Suppressor macrophage (primary cell): Measurements from ENCODE around the gene TFPI.
"Not testable (repeated sequence)": the region's sequence is repeated elsewhere in the genome, so short reads cannot be mapped to it uniquely, and the experiment has no call there.

Source experiments
- DNase-seq, 4 experiments: peaks; one replicate each; pipeline ENCODE4 v3.0.0-alpha.2; 2020 to 2022

The TFPI gene

DNA sequence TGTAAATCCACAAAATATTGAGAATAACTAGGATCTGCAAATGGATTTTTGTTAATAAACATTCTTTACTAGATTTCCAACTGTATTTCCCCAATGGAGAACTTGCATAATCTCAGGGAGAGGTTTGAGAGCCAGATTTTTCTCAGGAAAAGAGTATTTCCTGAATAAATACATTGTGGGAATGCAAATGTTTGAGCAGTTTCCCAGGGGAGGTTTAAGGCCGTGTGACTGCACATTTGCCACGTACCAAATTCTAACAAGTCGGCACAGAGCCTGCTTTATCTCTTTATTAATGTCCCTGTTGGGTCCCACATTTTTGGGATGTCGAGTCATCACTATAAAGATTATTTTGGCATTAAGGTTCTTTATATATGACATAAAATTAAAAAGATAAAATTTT is 27.0 kb downstream of the TFPI start:
- no peak for DNase-seq

DNA sequence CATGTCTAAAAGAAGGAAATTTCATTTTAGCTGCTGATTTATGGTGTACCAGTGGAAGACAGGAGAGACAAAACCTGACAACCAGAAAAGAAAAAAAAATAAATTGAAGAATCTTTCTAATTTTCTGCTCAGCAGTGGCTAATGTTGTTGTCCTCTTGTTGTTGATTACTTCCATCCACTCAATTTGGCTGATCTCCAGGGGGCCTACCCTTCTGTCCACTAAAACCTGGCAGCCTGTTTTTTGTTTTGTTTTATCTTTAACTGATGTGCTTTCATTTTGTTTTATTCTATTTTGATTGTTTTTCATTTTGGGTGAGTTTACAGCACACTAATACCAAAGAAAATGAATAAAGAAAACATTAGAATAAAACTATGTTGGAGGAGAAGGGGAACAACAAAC is 27.4 kb downstream of the TFPI start:
- DNase-seq = no peak

DNA sequence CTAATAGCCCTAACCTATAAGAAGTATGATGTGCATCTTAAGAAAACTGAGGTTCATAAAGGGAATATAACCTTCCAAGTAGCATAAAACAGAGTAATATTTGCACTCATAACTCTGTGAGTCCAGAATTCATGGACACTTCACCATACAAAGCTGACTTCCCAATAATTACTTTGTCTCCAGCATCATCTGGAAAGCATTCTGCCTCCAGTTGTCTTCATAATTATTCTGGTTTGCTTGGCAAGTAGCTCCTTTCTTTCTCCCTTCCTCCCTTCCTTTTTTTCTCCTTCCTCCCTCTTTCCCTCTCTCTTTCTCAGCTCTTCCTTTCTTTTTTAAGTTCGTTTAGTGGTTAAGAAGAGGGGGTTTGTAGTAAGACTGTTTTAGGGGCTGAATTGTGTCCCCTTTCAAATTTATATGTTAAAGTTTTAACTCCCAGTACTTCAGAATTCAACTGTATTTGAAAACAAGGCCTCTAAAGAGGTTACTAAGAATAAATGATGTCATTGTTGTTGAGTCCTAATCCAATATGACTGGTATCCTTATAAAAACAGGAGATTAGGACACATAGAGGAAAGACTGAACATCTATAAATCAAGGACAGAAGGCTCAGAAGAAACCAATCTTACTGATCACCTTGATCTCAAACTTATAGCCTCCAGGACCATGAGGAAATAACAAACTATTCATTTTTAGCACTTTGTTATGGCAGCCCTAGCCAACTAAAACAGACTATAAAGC is 28.9 kb downstream of the TFPI start:
- DNase-seq = no peak

DNA sequence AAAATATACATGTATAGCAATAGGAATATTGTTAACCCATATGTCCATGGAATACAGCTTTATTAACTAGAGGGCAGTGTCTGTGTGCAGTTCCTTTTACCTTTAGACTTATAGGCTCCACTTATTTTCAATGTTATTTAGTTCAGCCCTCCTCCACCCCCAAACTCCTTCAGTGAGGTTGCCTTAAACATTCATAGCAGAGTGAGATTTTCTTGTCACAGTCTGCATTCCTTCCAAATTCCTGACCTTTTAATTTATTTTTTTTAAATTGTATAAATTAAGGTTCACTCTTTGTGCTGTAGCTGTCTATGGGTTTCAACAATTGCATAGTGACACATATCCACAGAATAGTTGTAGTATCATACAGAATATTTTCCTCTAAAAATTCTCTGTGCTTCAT is 30.9 kb downstream of the TFPI start:
- DNase-seq = no peak

DNA sequence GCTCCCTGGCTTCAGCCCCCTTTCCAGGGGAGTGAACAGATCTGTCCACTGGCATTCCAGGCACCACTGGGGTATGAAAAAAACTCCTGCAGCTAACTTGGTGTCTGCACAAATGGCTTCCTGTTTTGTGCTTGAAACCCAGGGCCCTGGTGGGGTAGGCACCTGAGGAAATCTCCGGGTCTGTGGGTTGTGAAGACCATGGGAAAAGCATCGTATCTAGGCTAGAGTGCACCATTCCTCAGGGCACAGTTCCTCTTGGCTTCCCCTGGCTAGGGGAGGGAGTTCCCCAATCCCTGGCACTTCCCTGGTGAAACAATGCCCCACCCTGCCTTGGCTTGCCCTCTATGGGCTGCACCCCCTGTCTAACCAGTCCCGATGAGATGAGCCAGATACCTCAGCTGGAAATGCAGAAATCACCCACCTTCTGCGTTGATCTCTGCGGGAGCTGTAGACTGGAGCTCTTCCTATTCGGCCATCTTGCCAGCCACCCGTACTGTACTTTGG is 34.1 kb downstream of the TFPI start:
- DNase-seq = no peak

DNA sequence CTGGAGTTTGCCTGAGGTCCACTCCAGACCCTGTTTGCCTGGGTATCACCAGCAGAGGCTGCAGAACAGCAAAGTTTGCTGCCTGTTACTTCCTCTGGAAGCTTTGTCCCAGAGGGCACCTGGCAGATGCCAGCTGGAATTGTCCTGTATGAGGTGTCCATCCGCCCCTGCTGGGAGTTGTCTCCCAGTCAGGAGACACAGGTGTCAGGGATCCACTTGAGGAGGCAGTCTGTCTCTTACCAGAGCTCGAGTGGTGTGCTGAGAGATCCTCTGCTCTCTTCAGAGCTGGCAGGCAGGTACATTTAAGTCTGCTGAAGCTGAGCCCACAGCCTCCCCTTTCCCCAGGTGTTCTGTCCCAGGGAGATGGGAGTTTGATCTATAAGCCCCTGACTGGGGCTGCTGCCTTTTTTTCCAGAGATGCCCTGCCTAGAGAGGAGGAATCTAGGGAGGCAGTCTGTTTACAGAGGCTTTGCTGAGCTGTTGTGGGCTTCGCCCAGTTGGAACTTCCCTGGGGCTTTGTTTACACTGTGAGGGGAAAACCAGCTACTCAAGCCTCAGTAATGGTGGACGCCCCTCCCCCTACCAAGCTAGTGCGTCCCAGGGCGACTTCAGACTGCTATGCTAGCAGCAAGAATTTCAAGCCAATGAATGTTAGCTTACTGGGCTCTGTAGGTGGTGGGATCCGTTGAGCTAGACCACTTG is 34.7 kb downstream of the TFPI start:
- no peak for DNase-seq

DNA sequence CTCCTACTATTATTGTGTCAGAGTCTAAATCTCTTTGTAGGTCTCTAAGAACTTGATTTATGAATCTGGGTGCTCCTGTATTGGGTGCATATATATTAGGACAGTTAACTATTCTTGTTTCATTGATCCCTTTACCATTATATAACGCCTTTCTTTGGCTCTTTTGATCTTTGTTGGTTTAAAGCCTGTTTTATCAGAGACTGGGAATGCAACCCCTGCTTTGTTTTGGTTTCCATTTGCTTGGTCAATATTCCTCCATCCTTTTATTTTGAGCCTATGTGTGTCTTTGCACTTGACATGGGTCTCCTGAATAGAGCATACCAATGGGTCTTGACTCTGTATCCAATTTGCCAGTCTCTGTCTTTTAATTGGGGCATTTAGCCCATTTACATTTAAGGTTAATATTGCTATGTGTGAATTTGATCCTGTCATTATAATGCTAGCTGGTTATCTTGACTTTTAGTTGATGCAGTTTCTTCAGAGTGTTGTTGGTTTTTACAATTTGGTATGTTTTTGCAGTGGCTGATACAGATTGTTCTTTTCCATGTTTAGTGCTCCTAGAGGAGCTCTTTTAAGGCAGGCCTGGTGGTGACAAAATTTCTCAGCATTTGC is 36.4 kb downstream of the TFPI start:
- not testable (repeated sequence) for DNase-seq

DNA sequence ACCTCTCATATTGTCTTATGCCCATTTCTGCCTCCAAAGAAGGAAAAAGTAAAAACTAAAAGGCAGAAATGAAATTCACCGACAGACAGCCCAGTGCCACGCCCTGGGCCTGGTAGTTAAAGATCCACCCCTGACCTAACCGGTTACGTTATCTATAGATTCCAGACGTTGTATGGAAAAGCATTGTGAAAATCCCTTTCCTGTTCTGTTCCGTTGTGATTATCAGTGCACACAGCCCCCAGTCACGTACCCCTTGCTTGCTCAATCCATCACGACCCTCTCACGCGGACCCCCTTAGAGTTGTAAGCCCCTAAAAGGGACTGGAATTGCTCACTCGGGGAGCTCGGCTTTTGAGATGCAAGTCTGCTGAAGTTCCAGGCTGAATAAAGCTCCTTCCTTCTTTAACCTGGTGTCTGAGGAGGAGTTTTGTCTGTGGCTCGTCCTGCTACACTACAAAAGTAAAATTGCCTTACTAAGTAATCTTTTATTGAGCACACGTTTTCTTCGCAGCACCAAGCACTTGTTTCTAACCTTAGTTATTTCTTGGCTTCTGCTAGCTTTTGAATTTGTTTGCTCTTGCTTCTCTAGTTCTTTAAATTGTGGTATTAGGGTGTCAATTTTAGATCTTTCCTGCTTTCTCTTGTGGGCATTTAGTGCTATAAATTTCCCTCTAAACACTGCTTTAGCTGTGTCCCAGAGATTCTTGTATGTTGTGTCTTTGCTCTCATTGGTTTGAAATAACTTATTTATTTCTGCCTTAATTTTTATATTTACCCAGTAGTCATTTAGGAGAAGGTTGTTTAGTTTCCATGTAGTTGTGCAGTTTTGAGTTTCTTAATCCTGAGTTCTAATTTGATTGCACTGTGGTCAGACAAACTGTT is 37.4 kb downstream of the TFPI start:
- DNase-seq = not testable (repeated sequence)

DNA sequence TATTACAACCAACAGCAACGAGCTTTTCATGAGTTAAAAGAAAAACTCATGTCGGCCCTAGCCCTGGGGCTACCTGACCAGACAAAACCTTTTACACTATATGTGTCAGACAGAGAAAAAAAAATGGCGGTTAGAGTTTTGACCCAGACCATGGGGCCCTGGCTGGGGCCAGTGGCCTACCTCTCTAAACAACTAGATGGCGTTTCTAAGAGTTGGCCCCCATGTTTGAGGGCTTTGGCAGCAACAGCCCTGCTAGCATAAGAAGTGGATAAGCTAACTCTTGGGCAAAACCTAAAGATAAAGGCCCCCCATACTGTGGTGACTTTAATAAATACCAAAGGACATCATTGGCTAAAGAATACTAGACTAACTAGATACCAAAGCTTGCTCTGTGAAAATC is 39.3 kb downstream of the TFPI start:
- no peak for DNase-seq

DNA sequence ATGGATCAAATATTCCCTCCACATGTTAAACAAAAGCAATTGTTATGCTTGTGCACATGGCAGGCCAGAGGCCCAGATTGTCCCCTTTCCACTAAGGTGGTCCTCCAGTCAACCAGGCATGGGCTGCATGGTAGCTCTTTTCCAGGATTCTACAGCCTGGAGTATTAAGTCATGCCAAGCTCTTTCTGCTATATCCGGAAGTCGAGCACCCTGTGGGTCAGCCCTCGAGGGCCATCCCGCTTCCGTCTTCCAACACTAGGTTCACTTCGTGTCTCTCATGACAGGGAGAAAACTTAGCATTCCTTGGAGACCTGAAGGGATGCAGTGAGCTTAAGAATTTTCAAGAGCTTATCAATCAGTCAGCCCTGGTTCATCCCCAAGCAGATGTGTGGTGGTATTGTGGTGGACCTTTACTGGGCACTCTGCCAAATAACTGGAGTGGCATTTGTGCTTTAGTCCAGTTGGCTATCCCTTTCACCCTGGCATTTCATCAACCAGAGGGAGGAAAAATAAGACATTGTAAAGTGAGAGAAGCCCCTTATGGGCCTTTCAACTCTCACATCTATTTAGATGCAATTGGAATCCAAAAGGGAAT is 39.9 kb downstream of the TFPI start:
- not testable (repeated sequence) for DNase-seq

DNA sequence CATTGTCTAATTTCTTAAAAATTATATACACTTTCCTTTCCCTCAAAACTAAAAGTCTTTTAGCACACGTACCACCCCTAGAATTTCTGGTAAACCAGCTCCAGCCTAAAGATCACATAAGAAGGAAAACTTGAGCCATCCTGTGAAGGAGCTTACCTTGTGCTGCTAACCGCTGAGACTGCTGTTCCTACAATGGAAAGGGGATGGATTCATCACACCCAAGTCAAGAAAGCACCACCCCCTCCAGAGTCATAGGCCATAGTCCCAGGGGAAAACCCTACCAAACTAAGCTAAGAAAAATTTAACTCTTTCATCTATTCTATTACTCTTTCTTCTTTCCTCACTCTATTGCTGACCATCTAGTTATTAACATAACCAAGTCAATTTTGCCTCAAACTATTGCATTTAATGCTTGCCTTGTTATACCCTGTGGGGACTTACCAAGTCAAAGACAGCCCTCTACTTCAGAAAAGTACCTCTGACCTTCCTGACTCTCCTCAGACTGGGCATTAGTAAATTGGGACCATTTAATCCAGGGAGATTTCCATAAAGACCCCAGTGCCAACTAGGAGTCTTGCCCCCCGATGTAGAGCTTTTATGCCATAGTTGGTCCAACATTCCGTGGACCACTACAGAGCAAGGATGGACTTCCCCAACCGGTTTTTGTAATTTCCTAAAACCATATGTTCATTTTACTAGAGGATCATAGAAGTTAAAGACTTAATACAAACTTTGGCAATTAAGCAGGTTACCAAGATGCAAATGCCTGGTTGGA is 40.6 kb downstream of the TFPI start:
- DNase-seq = not testable (repeated sequence)

DNA sequence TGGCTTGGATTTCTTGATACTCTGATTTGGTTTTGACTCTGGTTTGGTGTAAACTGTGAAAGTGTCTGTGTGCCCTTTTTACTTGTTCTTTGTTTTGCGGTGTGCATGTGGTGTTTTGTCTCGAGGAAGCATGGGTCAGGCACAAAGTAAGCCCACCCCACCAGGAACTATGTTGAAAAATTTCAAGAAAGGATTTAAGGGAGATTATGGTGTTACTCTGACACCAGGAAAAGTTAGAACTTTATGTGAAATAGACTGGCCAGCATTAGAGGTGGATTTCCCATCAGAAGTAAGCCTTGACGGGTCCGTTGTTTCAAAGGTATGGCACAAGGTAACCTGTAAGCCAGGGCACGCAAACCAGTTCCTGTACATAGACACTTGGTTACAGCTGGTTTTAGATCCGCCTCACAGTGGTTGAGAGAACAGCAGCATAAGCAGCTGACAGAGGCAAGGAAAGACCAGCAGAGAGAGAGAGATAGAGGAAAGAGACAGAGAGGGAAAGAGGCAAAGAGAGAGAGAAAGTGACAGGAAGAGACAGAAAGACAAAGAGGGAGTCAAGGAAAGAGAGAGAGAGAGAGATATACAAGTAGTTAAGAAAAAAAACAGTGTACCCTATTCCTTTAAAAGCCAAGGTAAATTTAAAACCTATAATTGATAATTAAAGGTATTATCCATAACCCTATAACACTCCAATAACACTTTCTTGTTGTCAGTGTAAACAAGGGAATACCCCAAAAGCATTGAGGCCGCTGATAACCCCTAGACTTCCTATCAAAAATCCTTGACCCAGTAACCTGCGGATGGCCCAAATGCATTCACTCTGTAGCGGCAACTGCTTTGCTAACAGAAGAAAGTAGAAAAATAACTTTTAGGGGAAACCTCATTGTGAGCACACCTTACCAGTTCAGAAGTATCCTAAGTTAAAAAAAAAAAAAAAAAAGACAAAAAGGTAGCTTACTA is 42.6 kb downstream of the TFPI start:
- DNase-seq = no peak

DNA sequence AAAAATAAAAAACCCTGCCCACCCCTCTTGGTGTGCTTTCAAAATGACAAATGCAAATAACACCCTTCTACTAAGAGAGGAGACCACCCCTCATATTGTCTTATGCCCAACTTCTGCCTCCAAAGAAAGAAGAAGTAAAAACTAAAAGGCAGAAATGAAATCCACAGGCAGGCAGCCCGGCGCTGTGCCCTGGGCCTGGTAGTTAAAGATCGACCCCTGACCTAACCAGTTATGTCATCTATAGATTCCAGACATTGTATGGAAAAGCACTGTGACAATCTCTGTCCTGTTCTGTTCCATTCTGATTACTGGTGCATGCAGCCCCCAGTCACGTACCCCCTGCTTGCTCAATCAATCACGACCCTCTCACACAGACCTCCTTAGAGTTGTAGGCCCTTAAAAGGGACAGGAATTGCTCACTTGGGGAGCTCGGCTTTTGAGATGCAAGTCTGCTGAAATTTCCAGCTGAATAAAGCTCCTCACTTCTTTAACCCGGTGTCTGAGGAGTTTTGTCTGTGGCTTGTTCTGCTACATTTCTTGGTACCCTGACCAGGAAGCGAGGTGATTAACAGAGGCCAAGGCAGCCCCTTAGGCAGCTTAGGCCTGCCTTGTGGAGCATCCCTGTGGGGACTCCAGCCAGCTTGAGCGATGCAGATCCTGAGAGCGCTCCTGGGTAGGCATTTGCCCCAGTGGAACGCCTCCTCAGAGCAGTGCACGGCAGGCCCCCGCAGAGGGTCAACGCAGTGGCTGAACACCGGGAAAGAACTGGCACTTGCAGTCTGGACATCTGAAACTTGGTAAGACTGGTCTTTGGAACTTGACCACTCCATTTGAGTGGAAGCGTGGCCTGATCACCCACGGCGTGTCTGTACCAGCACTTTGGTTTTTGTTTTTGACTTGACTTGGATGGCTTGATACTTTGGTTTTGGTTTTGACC is 43.5 kb downstream of the TFPI start:
- peak in 1 of 4 experiments; percentile 6 for DNase-seq

DNA sequence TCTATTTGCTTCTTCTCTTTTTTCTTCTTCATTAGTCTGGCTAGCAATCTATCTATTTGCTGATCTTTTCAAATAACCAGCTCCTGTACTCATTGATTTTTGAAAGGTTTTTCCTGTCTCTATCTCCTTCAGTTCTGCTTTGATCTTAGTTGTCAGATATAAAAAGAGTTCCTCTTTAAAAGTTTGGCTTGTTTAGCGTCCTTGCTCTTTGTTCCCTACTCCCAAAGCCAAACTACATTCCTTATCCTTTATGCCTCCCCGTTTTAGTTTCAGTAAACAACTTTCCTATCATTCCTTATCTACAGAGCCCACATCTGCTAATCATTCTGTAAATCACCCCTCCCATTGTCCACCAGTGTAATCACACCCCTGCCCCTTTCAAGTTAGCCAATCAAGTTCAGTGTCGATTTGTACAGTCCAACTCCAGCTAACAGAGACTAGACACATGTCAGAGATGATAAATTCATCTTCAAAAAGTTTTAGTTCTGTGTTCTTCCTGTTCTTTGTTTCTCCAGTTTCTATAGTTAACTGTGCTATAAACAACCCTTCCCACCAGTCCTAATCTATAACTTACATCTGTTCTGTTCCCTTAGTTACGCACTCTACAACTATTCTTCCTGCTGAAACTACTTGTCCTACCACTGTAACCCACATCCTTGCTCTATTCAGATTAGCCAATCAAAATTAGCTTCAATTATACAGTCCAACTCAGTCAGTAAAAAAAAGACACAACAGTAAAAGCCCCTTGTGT is 44.4 kb downstream of the TFPI start:
- DNase-seq = no peak

DNA sequence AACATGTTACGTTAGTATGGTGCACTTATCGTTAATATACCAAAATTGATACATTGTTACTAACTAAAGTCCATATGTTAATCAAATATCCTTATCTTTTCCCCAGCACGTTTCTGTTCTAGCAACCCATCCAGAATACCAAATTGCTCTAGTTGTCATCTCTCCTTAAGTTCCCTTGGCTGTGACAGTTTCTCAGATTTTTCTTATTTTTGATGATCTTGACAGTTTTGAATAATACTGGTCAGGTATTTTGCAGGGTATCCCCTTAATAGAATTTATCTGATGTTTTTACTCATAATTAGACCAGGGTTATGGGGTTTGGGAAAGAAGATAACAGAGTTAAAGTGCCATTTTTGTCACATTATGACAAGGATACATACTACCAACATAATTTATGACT is 47.8 kb downstream of the TFPI start:
- no peak for DNase-seq

DNA sequence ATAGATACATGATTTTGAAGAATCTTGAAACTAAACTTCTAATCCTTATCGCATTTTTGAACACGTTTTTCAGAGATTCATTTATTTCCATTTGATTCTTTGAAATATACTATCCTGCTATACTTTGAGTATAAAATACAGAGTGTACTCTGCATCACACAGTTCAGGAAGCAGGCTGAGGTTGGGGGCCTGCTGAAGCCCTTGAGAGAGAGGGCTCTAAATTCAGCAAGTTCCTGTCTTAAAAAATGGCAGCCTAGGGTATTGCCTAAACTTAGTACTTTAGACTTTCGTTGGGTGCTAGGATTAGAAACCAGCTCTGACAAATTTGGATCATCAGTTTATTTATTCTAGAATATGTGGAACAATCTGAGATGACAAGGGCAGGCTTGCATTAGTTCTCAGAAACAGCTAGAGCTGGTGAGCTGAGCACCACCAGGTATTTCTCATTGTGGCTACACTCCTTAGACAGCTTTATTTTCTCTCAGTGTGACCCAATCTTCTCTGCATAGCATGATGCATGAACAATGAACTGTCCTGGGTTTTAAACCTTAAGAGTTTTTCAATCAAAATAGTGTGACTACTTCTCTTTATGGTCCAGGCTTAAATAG is 49.1 kb downstream of the TFPI start:
- no peak for DNase-seq

DNA sequence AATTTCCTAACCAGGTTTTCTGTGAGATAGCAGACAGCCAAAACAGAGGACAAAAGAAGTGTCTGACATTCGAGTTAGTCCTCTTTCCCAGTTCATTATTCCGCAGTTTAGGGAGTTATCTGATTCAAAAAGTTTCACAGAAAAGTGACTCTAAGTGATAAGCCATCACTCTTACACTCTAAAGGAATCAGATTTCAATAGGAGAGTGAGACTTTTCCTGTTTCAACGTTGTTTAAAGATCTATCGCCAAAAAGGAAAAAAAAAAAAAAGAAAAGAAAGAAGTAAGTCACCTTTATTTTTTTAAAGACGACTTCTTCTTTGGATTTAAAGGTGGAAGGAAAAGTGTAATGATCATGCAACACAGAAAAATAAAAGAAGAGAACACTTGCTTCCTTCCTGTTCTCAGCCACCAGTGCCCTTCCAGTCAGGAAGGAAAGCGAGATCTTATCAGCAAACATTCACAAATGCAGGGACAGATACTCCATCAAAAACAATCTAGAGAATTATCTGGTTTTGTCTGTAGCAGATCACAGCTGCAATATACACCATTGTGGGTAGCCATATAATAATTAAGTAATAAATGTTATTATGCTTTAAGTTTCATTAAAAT is 49.8 kb downstream of the TFPI start:
- no peak for DNase-seq
